Measurements from ENCODE around the gene TRIO.

Gene TRIO

DNA sequence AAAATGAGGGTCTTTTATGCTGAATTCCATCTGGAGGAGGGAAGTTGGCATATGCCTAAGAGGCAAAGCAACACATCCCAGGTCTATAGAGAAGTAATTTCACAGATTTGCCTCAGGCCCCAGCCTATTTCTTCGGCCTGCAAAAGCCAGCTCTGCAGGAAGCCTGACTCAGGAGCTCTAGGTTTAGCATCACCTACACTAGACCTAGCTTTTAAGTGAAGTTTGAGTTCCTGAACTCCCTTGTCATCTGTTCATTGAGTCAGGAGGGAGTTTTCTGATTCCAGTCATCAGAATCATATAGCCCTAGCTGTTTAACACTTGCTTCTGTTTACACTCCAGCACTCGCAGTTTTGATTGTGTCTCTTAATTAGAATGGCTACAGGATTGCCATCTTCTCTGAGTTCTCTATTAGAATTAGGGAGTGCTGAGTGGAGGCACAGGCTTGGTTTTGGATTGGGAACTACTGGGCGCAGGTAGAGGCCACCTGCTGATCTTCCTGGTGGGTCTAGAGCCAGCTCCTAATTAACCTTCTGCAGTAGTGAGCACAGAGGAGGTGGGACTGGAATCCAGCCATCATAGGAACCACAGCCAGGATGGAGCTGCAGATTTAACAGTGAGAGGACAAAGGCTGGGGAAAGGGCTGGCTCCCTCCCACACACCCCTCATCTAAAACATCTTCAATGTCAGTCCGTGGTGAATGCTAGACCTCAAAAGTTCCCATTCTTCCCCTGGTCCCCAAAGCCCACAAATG, 179.5 kb downstream of the TRIO start:
- no peak for TF ChIP-seq POLR2A (IDR thresholded peaks at IDR 0.05; ENCODE audit: low read depth, low read length)
- DNase-seq (ENCODE audit: insufficient read length, low spot score) (no peak), FAIRE-seq (no peak)

DNA sequence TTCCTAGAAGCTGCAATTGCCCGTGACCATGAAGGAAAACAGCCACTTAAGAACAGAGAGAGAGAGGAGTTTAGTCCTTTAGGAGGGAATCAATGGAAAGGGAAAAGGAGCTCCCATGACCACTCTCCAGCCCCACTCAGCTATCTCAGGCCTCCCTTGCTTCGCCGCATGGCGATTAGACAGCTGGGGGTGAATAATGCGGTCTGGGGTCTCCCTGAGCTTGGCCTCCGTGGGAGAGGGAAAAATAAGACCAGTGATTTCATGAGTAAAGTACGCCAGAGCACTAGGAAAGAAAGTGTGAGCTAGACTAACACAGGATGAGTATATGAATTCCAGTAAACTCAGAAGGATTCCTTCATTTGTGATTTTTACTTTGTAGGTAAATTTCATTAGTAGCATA, 180.3 kb downstream of the TRIO start:
- no peak for DNase-seq (ENCODE audit: insufficient read length, low spot score)
- no peak for TF ChIP-seq POLR2A (IDR thresholded peaks at IDR 0.05; ENCODE audit: low read depth, low read length)
- FAIRE-seq: no peak

DNA sequence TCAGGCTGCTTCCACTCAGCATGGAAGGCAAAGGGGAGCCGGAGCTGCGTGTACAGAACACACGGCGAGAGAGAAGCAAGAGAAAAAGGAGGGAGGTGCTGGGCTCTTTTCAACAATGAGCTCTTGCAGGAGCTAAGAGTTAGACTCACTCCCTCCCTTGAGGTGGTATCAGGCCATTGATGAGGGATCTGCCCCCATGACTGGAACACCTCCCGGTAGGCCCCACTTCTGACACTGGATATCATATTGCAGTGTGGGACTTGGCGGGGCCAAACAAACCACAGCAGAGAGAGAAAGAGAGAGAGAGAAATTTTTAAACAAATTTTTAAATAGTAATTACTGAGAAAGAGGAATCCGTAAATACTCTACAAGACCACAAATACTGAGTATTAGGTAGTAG, 182.2 kb downstream of the TRIO start:
- DNase-seq (ENCODE audit: insufficient read length, low spot score) (no peak), FAIRE-seq (no peak)
- no peak for TF ChIP-seq POLR2A (IDR thresholded peaks at IDR 0.05; ENCODE audit: low read depth, low read length)

DNA sequence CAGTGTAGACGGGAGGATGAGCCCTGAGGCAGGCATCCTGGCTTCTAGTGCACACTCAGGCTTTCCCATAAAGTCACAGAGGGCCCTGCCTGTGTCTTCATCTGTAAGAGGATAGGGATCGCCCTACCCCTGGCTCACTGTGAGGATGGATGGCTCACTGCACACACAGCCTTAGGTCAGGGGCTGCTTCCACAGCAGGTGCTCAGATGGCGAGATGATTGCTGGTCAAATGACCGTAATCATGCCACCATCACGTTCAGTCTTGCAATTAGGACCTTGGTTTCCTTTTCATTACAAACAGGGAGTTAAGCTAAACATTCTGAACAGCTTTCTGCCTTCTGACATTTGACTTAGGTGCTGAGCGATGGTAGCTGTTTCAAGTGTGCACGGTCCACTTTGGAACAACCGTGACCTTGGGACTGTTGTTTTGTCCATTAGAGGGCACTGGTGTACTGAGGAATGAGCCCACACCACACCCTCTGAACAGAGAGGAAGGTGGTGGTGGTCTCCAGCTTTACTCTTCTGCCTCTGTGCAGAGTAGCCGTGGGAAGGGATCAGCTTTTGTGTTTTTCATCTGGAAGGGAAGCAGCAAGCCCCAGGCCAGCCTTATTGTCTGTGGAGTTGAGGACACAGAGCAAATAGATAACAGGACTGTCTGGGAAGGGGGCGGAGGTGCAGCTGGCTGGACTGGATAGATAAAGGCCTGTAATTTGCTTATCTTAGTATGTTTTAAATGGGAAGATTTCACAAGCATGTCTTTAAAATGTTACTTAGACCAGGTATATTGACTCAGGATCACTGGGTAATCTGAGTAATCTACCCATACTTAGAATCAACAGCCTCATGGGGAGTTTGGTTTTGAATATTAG, 183.1 kb downstream of the TRIO start:
- no peak for FAIRE-seq

DNA sequence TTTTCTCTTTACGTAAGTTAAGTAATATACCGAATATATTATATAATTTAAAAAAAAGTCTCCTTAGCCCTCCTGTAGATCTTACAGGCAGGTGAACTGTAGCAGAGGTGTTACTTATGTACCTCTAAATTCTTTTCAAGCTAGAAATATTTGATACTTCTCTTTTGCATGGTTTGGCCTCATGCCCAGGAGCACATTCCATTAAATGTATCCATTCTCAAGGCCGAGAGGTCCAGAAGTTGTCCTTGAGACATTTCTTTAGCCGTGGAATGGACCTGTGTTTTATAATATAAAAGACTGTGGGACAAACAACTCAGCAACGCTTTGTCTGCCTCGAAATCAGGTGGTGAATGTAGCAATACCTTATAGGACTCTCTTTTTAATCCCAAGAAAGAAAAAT, 184.5 kb downstream of the TRIO start:
- DNase-seq (ENCODE audit: insufficient read length, low spot score) (no peak), FAIRE-seq (no peak)
- no peak for TF ChIP-seq POLR2A (IDR thresholded peaks at IDR 0.05; ENCODE audit: low read depth, low read length)

More for the DNA sequence above, 183.1 kb downstream of the TRIO start:
- DNase-seq (ENCODE audit: insufficient read length, low spot score): no peak
- TF ChIP-seq POLR2A (IDR thresholded peaks at IDR 0.05; ENCODE audit: low read depth, low read length): no peak

DNA sequence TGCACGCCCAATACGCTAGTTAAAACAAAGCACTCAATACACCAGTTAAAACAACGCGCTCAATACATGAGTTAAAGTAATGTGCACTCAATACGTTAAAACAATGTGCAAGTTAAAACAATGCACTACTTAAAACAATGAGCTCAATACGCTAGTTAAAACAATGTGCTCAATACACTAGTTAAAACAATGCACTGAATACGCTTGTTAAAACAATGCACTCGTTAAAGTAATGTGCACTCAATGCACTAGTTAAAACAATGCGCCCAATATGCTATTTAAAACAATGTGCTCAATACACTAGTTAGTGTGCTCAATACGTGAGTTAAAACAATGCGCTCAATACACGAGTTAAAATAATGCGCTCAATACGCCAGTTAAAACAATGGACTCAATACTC, 185.0 kb downstream of the TRIO start:
- FAIRE-seq (no peak), DNase-seq (ENCODE audit: insufficient read length, low spot score) (no peak)
- no peak for TF ChIP-seq POLR2A (IDR thresholded peaks at IDR 0.05; ENCODE audit: low read depth, low read length)

DNA sequence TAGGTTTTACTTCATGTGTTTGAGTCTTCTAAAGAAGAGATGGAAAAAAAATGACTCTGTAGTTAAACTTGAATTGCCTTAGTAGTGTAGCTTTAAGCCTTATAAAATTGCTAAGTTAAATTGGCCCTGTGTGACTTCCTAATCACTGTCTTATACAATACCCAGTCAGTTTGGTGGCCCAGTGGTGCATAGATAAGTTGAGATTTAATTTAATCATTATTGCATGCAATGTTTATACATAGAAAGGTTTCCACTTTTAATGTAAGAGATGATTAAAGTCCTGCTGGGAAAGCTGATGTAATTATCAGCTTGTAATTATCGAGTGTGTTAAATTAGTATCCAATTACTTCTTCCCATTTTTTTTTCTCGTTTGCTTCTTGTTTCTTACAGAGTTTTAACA, 187.1 kb downstream of the TRIO start:
- FAIRE-seq: no peak
- no peak for TF ChIP-seq POLR2A (IDR thresholded peaks at IDR 0.05; ENCODE audit: low read depth, low read length)
- DNase-seq (ENCODE audit: insufficient read length, low spot score): no peak

DNA sequence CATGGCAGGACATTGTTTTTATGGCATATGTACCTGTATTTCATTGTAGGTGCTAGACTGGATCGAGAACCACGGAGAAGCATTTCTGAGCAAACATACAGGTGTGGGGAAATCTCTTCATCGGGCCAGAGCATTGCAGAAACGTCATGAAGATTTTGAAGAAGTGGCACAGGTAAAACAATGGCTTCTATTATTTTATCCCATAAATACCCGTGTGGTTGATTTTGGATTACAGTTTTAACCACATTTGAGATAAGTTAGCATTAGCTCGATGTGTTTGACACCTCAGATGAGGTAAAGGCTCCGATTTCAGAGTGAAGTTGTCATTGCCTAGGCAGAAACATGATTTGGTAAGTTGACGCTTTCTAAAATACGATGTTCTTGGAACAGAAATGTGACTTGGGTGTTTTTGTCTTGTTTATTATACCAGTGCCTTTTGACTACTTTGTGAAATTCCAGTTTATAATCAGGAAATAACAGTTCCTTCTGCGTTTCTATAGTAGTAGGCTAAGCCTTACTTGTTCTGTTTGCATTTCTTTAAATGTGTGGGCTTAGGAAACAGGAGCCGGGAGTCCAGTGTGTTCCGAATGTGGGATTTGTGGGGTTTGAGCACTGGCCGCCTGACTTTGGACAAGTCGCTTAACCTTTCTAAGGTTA, 187.7 kb downstream of the TRIO start:
- no peak for TF ChIP-seq POLR2A (IDR thresholded peaks at IDR 0.05; ENCODE audit: low read depth, low read length)
- DNase-seq (ENCODE audit: insufficient read length, low spot score) (no peak), FAIRE-seq (no peak)

DNA sequence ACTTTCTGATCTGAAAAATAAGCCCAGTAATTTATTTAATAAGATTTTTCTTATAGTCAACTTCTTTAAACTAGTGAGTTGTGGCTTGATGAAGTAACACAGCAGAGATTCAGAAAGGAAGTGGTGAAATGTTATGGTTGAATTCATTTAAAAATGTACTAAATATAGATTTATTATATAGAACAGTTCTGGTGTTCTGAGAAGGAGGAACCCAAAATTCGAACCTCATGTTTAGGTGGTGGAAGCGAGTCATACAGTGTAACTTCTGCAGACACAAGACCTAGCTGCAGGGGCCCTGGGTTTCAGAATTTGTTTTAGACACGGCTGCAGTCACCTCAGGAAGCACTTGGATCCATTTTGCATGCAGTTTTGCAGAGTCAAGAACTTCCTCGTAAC, 188.2 kb downstream of the TRIO start:
- FAIRE-seq: no peak
- DNase-seq (ENCODE audit: insufficient read length, low spot score): no peak

DNA sequence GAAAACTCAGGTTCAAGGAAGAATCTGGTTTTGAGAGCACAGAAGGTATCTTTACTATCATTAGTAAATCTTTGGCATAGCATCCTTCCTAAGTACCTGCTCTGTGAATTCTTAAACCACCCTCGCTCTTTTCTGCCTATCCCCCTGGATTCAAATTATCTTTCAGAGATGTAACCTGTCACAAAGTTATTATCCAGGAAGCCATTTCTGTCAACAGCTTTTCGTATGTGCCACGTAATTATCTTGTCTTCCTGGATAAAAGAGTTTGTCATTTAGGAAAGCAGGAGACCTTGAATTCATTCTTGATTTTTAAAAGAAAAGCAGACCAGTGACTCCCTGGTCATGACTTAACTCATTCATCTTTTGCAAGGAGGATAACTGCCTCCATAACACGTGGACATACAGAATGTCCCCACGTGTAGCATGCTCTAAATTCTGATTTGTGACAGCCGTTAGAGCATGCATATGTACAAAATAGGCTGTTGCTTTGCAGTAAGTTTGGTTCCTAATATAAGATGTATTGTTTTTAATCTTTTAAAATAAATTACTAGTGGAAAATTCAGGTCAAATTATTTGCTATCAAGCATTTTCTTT, 189.0 kb downstream of the TRIO start:
- no peak for TF ChIP-seq POLR2A (IDR thresholded peaks at IDR 0.05; ENCODE audit: low read depth, low read length)
- FAIRE-seq (no peak), DNase-seq (ENCODE audit: insufficient read length, low spot score) (no peak)

More for the DNA sequence above, 188.2 kb downstream of the TRIO start:
- TF ChIP-seq POLR2A (IDR thresholded peaks at IDR 0.05; ENCODE audit: low read depth, low read length): no peak

DNA sequence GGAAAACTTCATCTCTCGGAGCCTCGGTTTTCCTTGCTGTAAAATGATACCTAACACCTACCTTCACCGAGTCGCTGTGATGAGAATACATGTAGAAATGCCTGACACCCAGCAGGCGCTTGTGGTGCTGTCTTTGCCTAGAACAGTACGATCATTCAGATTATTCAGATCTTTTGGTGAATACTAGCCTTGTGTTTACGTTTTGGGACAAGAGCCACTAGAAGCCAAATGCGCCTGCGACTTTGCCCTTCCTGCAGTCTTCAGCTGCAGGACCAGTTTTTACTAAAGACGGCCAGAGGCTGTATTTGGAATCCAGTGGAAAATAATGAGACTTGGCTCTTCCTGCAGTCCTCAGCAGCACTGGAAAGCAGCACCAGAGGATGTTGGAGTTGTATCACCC, 189.6 kb downstream of the TRIO start:
- no peak for FAIRE-seq
- TF ChIP-seq POLR2A (IDR thresholded peaks at IDR 0.05; ENCODE audit: low read depth, low read length): no peak
- DNase-seq (ENCODE audit: insufficient read length, low spot score): no peak

DNA sequence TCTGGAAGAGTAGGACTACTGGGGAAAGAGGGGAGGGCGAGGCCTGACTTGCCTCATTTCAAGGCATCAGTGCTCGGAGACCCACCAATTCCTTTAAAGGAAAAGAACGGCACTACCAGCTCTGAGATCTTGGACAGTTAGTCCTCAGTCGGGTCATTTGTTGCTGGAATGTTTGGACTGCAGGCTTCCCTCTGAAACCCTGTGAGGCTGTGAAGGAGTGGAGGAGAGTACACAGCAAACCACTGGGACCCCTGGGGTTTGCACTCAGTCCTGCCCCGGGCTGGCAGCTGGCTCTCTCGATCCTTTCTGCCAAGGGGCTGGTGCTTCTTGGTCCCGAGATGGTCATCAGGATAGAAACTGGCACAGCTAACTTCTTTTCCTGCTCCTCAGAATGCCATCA, 194.5 kb downstream of the TRIO start:
- no peak for DNase-seq (ENCODE audit: insufficient read length, low spot score)
- TF ChIP-seq POLR2A (IDR thresholded peaks at IDR 0.05; ENCODE audit: low read depth, low read length): no peak
- FAIRE-seq: no peak

DNA sequence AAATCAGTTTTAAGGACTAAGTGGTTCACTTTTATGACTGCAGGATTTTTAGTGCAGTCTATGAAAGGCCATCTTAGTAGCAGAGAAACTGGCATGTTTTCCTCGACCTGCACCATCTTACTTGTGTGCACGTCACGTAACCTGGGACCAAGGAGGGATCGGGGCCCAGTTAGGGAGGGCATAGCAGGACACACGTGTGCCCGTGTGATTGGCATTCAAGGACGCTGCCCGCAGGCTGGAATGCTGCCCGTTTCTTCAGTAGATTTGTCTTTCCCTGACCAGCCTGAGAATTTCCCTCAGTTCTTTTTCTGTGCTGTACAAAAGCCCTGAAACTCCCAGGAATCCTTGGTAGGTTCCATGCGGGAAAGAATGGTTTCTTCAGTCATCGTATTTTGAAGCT, 196.3 kb downstream of the TRIO start:
- FAIRE-seq (no peak), DNase-seq (ENCODE audit: insufficient read length, low spot score) (no peak)
- TF ChIP-seq POLR2A (IDR thresholded peaks at IDR 0.05; ENCODE audit: low read depth, low read length): no peak
